ENCODE measurements around the gene TAB2.

- TF ChIP-seq EP300 (IDR thresholded peaks at IDR 0.05) = no peak
- no peak for TF ChIP-seq CTCF (IDR thresholded peaks at IDR 0.05)
- no peak for TF ChIP-seq POLR2AphosphoS5 (IDR thresholded peaks at IDR 0.05)
Observed at GRCh38 chr6:149392535-149392934, 75.0 kb downstream of the TAB2 start.

Data from esophagus muscularis mucosa (tissue), 4 donors.